Activated naive CD8-positive, alpha-beta T cell (primary cell): ENCODE results near the gene CCDC184.

ENCODE experiments used
- H3K27ac Mint-ChIP-seq: one replicate; pipeline ENCODE4 v1.8.0; 2021; ENCODE audit warnings: mixed read lengths
- H3K27me3 Mint-ChIP-seq: one replicate; pipeline ENCODE4 v1.8.0; 2021; ENCODE audit warnings: mixed read lengths
- H3K36me3 Mint-ChIP-seq: one replicate; pipeline ENCODE4 v1.8.0; 2021; ENCODE audit warnings: mixed read lengths
- H3K4me1 Mint-ChIP-seq: one replicate; pipeline ENCODE4 v1.8.0; 2021; ENCODE audit warnings: low read depth, mixed read lengths
- H3K4me3 Mint-ChIP-seq: one replicate; pipeline ENCODE4 v1.8.0; 2021; ENCODE audit warnings: mild to moderate bottlenecking, mixed read lengths
- H3K9me3 Mint-ChIP-seq: one replicate; pipeline ENCODE4 v1.8.0; 2021; ENCODE audit warnings: low read depth, mixed read lengths

CCDC184 gene

GRCh38 chr12:48187916-48188695, 4.7 kb downstream of the CCDC184 start:
- H3K36me3 Mint-ChIP-seq: no peaks in the 10 kb centered on the region
- peaks cover 8% of the 10 kb centered on the region for H3K27me3 Mint-ChIP-seq
- H3K4me3 Mint-ChIP-seq: no peak overlapping the region
- H3K27ac Mint-ChIP-seq: no peak overlapping the region
- H3K9me3 Mint-ChIP-seq: no peaks in the 10 kb centered on the region
- no peaks in the 10 kb centered on the region for H3K4me1 Mint-ChIP-seq

DNA sequence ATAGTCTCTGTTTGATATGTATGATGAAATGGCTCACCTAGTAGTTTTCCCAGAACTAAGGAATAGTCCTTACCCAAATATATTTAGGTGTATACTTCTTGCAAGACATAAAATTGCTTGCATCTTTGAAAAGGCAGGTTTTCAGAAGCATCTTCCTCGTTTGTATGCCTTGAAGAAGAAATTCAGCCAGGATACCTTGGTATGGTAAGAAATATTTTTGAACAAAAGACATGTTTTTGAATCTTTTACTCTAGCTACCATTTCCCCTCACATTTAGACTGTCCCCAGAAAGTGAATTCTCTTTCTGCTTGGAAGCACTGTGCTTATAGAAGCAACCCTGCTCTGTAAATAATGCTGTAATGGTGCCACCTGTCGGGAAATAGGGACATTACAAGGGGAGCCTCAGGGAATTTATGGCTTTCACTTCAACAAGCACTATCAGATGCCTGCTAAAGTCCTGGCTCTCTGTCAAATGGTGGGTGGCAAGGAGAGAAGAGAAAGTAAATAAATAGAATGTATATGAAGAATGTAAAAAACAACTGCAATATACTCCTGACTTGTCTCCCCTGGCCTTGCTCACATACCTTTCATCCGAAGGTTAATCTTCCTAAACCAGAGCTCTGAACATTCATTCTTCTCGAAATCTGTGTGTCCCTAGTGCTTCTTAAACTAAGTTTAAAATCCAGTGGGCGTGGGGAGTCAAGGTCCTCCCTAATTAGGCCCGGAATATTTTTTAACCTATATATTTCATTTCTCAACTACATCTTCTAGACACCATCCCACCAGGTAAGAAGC, 6.1 kb downstream of the CCDC184 start:
- H3K36me3 Mint-ChIP-seq: no peaks in the 10 kb centered on the region
- no peak overlapping the region for H3K4me3 Mint-ChIP-seq
- no peaks in the 10 kb centered on the region for H3K9me3 Mint-ChIP-seq
- H3K27me3 Mint-ChIP-seq: peaks cover 7% of the 10 kb centered on the region
- no peaks in the 10 kb centered on the region for H3K4me1 Mint-ChIP-seq
- H3K27ac Mint-ChIP-seq: no peak overlapping the region

DNA sequence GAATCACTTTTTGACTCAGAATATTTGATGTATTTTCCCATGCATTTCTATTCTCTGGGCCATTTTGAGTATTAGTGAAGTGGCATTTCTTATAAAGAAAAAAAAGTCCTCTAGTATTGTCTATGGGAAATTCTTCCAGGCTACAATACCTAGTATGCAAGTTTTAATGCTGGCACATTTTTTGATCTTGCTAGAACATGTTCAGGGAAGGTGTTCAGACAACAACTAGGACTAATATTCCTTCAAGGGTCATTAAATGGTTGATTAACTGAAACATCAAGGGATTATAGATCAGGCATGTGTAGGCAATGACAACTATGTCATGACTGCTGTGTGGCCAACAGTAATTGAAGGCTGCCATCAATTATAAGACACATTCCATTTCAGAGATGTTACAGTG, 7.7 kb downstream of the CCDC184 start:
- no peaks in the 10 kb centered on the region for H3K4me1 Mint-ChIP-seq
- no peak overlapping the region for H3K4me3 Mint-ChIP-seq
- H3K27ac Mint-ChIP-seq: no peak overlapping the region
- no peaks in the 10 kb centered on the region for H3K9me3 Mint-ChIP-seq
- peaks cover 6% of the 10 kb centered on the region for H3K27me3 Mint-ChIP-seq
- no peaks in the 10 kb centered on the region for H3K36me3 Mint-ChIP-seq

DNA sequence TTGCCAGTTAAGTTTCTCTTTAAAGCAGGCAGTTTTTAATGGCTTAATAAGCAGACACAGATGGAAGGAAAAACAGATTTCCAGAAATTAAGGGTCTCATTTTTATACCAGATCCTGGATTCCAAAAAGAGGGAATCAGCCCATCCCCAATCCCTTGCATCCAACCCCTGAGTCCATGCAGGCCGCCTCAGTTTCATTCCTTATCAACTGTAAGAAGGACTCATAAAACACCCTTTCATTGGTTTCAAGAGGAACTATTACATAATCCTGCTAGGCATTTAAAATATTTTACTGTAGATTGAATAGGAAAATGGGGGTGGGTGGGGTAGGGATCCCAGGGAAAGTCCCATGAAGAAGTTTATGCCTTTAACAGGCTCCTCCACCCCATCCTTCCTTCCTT, 9.4 kb downstream of the CCDC184 start:
- no peak overlapping the region for H3K4me3 Mint-ChIP-seq
- peaks cover 9% of the 10 kb centered on the region for H3K4me1 Mint-ChIP-seq
- H3K9me3 Mint-ChIP-seq: no peaks in the 10 kb centered on the region
- H3K27ac Mint-ChIP-seq: no peak overlapping the region
- H3K36me3 Mint-ChIP-seq: no peaks in the 10 kb centered on the region
- peaks cover 6% of the 10 kb centered on the region for H3K27me3 Mint-ChIP-seq

- Mint-ChIP-seq H3K4me3 (no peak overlapping the region), H3K27ac (no peak overlapping the region), H3K27me3 (peaks cover 6% of the 10 kb centered on the region), H3K9me3 (no peaks in the 10 kb centered on the region), H3K36me3 (no peaks in the 10 kb centered on the region), H3K4me1 (peaks cover 9% of the 10 kb centered on the region)
These were observed 10.2 kb downstream of the CCDC184 start for GRCh38 chr12:48193623-48194022.

DNA sequence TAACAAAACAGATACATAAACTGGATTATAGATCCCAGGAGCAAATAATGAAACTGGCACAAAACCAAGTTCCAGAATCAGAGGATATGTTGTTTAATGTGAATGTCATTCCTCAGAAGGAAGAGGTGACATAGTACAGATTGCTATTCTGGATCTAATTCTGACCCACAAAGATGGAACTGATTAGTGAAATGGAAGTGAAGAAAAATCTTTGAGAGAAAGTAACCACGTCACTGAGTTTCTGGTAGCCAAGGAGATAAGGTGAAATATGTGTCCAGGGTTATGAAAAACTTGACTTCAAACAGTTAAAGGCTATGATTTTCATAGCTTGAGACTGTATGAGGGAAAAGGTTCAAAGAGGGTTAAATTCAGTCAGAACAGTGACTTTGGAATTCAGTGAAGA, 11.4 kb downstream of the CCDC184 start:
- H3K36me3 Mint-ChIP-seq: no peaks in the 10 kb centered on the region
- peaks cover 6% of the 10 kb centered on the region for H3K27me3 Mint-ChIP-seq
- H3K27ac Mint-ChIP-seq: no peak overlapping the region

GRCh38 chr12:48197549-48197970, 14.1 kb downstream of the CCDC184 start:
- Mint-ChIP-seq H3K27ac (peak overlapping the region; percentile 99), H3K4me1 (peaks cover 44% of the 10 kb centered on the region), H3K4me3 (peak overlapping the region; percentile 93), H3K27me3 (no peaks in the 10 kb centered on the region), H3K36me3 (peaks cover 19% of the 10 kb centered on the region), H3K9me3 (peaks cover 14% of the 10 kb centered on the region)

More for the DNA sequence above, 11.4 kb downstream of the CCDC184 start:
- Mint-ChIP-seq H3K4me1 (peaks cover 19% of the 10 kb centered on the region), H3K4me3 (no peak overlapping the region), H3K9me3 (no peaks in the 10 kb centered on the region)

- Mint-ChIP-seq H3K4me1 (peaks cover 44% of the 10 kb centered on the region), H3K27me3 (no peaks in the 10 kb centered on the region), H3K9me3 (peaks cover 20% of the 10 kb centered on the region), H3K27ac (peak overlapping the region; percentile 99), H3K4me3 (peak overlapping the region; percentile 93), H3K36me3 (peaks cover 23% of the 10 kb centered on the region)
These were observed 14.7 kb downstream of the CCDC184 start for GRCh38 chr12:48197971-48198671.

DNA sequence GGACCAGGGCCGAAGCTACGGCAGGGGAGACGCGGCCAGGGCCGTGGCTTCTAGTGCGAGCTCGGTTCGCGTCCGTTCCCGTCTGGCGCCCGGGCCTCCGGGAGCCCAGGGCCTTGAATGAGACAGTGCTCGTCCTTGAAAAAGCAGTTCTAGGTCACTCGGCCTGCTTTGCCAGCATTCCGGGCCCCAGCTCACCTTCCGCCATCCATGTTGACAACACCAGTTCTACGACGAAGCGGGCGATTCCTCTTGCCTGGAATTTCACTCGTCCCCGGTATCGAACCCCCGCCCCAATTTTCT, 15.2 kb downstream of the CCDC184 start:
- Mint-ChIP-seq H3K27me3 (no peaks in the 10 kb centered on the region), H3K4me1 (peaks cover 44% of the 10 kb centered on the region), H3K36me3 (peaks cover 25% of the 10 kb centered on the region), H3K27ac (peak overlapping the region; percentile 99), H3K4me3 (peak overlapping the region; percentile 93), H3K9me3 (peaks cover 24% of the 10 kb centered on the region)

GRCh38 chr12:48198985-48199384, 15.5 kb downstream of the CCDC184 start:
- H3K27me3 Mint-ChIP-seq: no peaks in the 10 kb centered on the region
- H3K4me1 Mint-ChIP-seq: peaks cover 44% of the 10 kb centered on the region
- peak overlapping the region; percentile 99 for H3K27ac Mint-ChIP-seq
- peaks cover 28% of the 10 kb centered on the region for H3K36me3 Mint-ChIP-seq
- H3K9me3 Mint-ChIP-seq: peaks cover 24% of the 10 kb centered on the region
- H3K4me3 Mint-ChIP-seq: peak overlapping the region; percentile 93

- Mint-ChIP-seq H3K36me3 (peaks cover 35% of the 10 kb centered on the region), H3K27me3 (no peaks in the 10 kb centered on the region), H3K4me1 (peaks cover 44% of the 10 kb centered on the region), H3K27ac (peak overlapping the region; percentile 99), H3K4me3 (peak overlapping the region; percentile 93), H3K9me3 (peaks cover 29% of the 10 kb centered on the region)
These were observed 16.4 kb downstream of the CCDC184 start for GRCh38 chr12:48199774-48200221.

- peaks cover 44% of the 10 kb centered on the region for H3K4me1 Mint-ChIP-seq
- H3K9me3 Mint-ChIP-seq: peaks cover 29% of the 10 kb centered on the region
- no peaks in the 10 kb centered on the region for H3K27me3 Mint-ChIP-seq
- H3K36me3 Mint-ChIP-seq: peaks cover 35% of the 10 kb centered on the region
- peak overlapping the region; percentile 93 for H3K4me3 Mint-ChIP-seq
- peak overlapping the region; percentile 99 for H3K27ac Mint-ChIP-seq
These were observed 17.6 kb downstream of the CCDC184 start for GRCh38 chr12:48201091-48201490.

- H3K36me3 Mint-ChIP-seq: peaks cover 38% of the 10 kb centered on the region
- no peaks in the 10 kb centered on the region for H3K27me3 Mint-ChIP-seq
- no peak overlapping the region for H3K4me3 Mint-ChIP-seq
- no peak overlapping the region for H3K27ac Mint-ChIP-seq
- H3K4me1 Mint-ChIP-seq: peaks cover 43% of the 10 kb centered on the region
- peaks cover 29% of the 10 kb centered on the region for H3K9me3 Mint-ChIP-seq
These were observed 18.1 kb downstream of the CCDC184 start for GRCh38 chr12:48201516-48201915.

- no peak overlapping the region for H3K27ac Mint-ChIP-seq
- no peaks in the 10 kb centered on the region for H3K27me3 Mint-ChIP-seq
- H3K4me1 Mint-ChIP-seq: peaks cover 35% of the 10 kb centered on the region
- H3K4me3 Mint-ChIP-seq: no peak overlapping the region
- peaks cover 29% of the 10 kb centered on the region for H3K9me3 Mint-ChIP-seq
- peaks cover 44% of the 10 kb centered on the region for H3K36me3 Mint-ChIP-seq
These were observed 19.3 kb downstream of the CCDC184 start for GRCh38 chr12:48202766-48203165.

GRCh38 chr12:48203192-48203591, 19.7 kb downstream of the CCDC184 start, which contains the start of gene OR10AD1:
Gene OR10AD1, minus strand, starts transcription at chr12:48203292. Its CDS starts 0 bp downstream, at chr12:48203292.
- Mint-ChIP-seq H3K9me3 (peaks cover 29% of the 10 kb centered on the region), H3K4me1 (peaks cover 35% of the 10 kb centered on the region), H3K4me3 (no peak within 1 kb of the TSS), H3K27ac (no peak within 1 kb of the TSS), H3K27me3 (no peaks in the 10 kb centered on the region), H3K36me3 (peaks cover 45% of the 10 kb centered on the region)
